ENCODE results near the gene TMEM242.

TMEM242 gene

GRCh38 chr6:157335829-157336228 lies 12.5 kb upstream of the TMEM242 start:
- H3K4me3 ChIP-seq (replicated peaks; ENCODE audit: low read depth, low read length) = no peak overlapping the region
- no peak for DNase-seq (ENCODE audit: extremely low read depth, low read depth)
- no peak for TF ChIP-seq CTCF (IDR thresholded peaks at IDR 0.05; ENCODE audit: low read depth, low read length, missing control alignments)

GRCh38 chr6:157333956-157334355 lies 10.6 kb upstream of the TMEM242 start:
- no peak overlapping the region for H3K4me3 ChIP-seq (replicated peaks; ENCODE audit: low read depth, low read length)
- TF ChIP-seq CTCF (IDR thresholded peaks at IDR 0.05; ENCODE audit: low read depth, low read length, missing control alignments) = no peak
- DNase-seq (ENCODE audit: extremely low read depth, low read depth) = no peak

- no peak for DNase-seq (ENCODE audit: extremely low read depth, low read depth)
- TF ChIP-seq CTCF (IDR thresholded peaks at IDR 0.05; ENCODE audit: low read depth, low read length, missing control alignments) = no peak
- no peak overlapping the region for H3K4me3 ChIP-seq (replicated peaks; ENCODE audit: low read depth, low read length)
Observed at GRCh38 chr6:157333537-157333936, 10.2 kb upstream of the TMEM242 start.

GRCh38 chr6:157332813-157333212 lies 9.5 kb upstream of the TMEM242 start:
- DNase-seq (ENCODE audit: extremely low read depth, low read depth) = no peak
- TF ChIP-seq CTCF (IDR thresholded peaks at IDR 0.05; ENCODE audit: low read depth, low read length, missing control alignments) = no peak

GRCh38 chr6:157330831-157331230 lies 7.5 kb upstream of the TMEM242 start:
- TF ChIP-seq CTCF (IDR thresholded peaks at IDR 0.05; ENCODE audit: low read depth, low read length, missing control alignments) = no peak
- H3K4me3 ChIP-seq (replicated peaks; ENCODE audit: low read depth, low read length) = no peak overlapping the region
- no peak for DNase-seq (ENCODE audit: extremely low read depth, low read depth)

More at GRCh38 chr6:157332813-157333212, 9.5 kb upstream of the TMEM242 start:
- no peak overlapping the region for H3K4me3 ChIP-seq (replicated peaks; ENCODE audit: low read depth, low read length)

- no peak for TF ChIP-seq CTCF (IDR thresholded peaks at IDR 0.05; ENCODE audit: low read depth, low read length, missing control alignments)
- DNase-seq (ENCODE audit: extremely low read depth, low read depth) = no peak
- H3K4me3 ChIP-seq (replicated peaks; ENCODE audit: low read depth, low read length) = no peak overlapping the region
Observed at GRCh38 chr6:157329829-157330228, 6.5 kb upstream of the TMEM242 start.

GRCh38 chr6:157328108-157328692 lies 4.9 kb upstream of the TMEM242 start:
- no peak for DNase-seq (ENCODE audit: extremely low read depth, low read depth)
- H3K4me3 ChIP-seq (replicated peaks; ENCODE audit: low read depth, low read length) = no peak overlapping the region
- TF ChIP-seq CTCF (IDR thresholded peaks at IDR 0.05; ENCODE audit: low read depth, low read length, missing control alignments) = no peak
